ENCODE measurements around the gene SMAD3. TPM values are rescaled to one million over a fixed set of nuclear protein-coding genes. Genes with fewer than 3 reads are reported as not detected.
"Not testable (repeated sequence)": the region's sequence is repeated elsewhere in the genome, so short reads cannot be mapped to it uniquely, and the experiment has no call there.

SMAD3 gene
- total RNA-seq, 1 experiment from 2014 or later, result 99.5 TPM

GRCh38 chr15:67150023-67150860 is 84.8 kb downstream of the SMAD3 start:
- H3F3A ChIP-seq (ENCODE audit: insufficient read depth, low read depth), result peaks cover 81% of the 10 kb centered on the region
- TF ChIP-seq EZH2 (IDR thresholded peaks at IDR 0.05; ENCODE audit: low read depth) (no peak), CTCF (conservative IDR thresholded peaks at IDR 0.05) (no peak)
- TSS peak; percentile 69 for BruUV-seq (replicated peaks)
- peaks cover 82% of the 10 kb centered on the region for H3K79me2 ChIP-seq (ENCODE audit: low read depth)
- POLR2A ChIA-PET (ENCODE audit: unreplicated experiment), result interaction anchor here (0.6 to 0.8 kb wide), 6 partner anchors 25 to 1067 kb away, joined by 7 to 12 read pairs (median 8); no protein-coding TSS in a partner anchor
- H3K9me3 ChIP-seq (ENCODE audit: insufficient read depth, low read depth), result no peaks in the 10 kb centered on the region
- peak overlapping the region; percentile 96 for H3K27ac ChIP-seq
- DNase-seq, result peak; percentile 90 to 97
- H3K9me2 ChIP-seq (ENCODE audit: insufficient read depth), result no peaks in the 10 kb centered on the region
- H3K27me3 ChIP-seq (ENCODE audit: insufficient read depth, low read depth), result no peaks in the 10 kb centered on the region
- H3K4me3 ChIP-seq, result peak overlapping the region; percentile 42; the same call in 1 of the 2 replicates
- H3K36me3 ChIP-seq (ENCODE audit: low read depth), result peaks cover 24% of the 10 kb centered on the region
- H2AFZ ChIP-seq, result no peak overlapping the region
- CTCF ChIA-PET, result interaction anchor here (0.6 kb wide), 1 partner anchor 1594 kb away, joined by 4 read pairs; no protein-coding TSS in a partner anchor
- H3K4me1 ChIP-seq (replicated peaks; ENCODE audit: insufficient read depth), result peaks cover 77% of the 10 kb centered on the region
- intact Hi-C loops (cut with micrococcal nuclease; ENCODE audit: unreplicated experiment), result loop anchor here (1.0 kb wide), 6 partner anchors 25 to 267 kb away; no protein-coding TSS in a partner anchor
- H4K20me1 ChIP-seq (ENCODE audit: insufficient read depth), result no peaks in the 10 kb centered on the region
- H3K4me2 ChIP-seq, result peak overlapping the region; percentile 76

DNA sequence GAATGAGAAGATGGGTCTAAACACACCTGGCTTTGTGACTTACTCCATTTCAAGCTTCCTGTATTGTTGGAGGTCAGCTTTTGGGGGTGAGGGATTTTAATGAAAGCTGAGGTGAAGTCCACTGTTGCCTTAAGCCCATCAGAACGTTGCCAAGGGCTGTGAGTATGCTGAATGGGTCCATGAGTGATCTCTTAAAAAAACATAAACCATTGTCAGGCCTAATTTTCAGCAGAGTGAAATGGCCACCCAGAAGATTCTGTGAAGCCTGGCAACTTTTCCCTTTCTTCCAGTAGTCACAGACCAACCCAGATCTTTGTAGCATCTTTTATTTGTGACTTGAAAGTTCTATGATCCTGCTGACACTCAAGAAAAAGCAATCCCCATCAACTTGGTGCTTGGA is 87.0 kb downstream of the SMAD3 start:
- TF ChIP-seq EZH2 (IDR thresholded peaks at IDR 0.05; ENCODE audit: low read depth) (no peak), CTCF (conservative IDR thresholded peaks at IDR 0.05) (no peak)
- Histone ChIP-seq H3K4me1 (replicated peaks; ENCODE audit: insufficient read depth) (peaks cover 65% of the 10 kb centered on the region), H3K36me3 (ENCODE audit: low read depth) (peaks cover 43% of the 10 kb centered on the region), H4K20me1 (ENCODE audit: insufficient read depth) (no peaks in the 10 kb centered on the region), H3K4me3 (no peak overlapping the region), H3K27me3 (ENCODE audit: insufficient read depth, low read depth) (no peaks in the 10 kb centered on the region), H2AFZ (no peak overlapping the region), H3K4me2 (no peak overlapping the region), H3K79me2 (ENCODE audit: low read depth) (peaks cover 84% of the 10 kb centered on the region), H3K9me3 (ENCODE audit: insufficient read depth, low read depth) (no peaks in the 10 kb centered on the region), H3F3A (ENCODE audit: insufficient read depth, low read depth) (peaks cover 70% of the 10 kb centered on the region), H3K27ac (peak overlapping the region; percentile 96; the same call in 1 of the 2 replicates), H3K9me2 (ENCODE audit: insufficient read depth) (no peaks in the 10 kb centered on the region)
- CTCF ChIA-PET, result no interaction called here
- DNase-seq, result no peak
- POLR2A ChIA-PET (ENCODE audit: unreplicated experiment), result no interaction called here
- intact Hi-C loops (cut with micrococcal nuclease; ENCODE audit: unreplicated experiment), result no loop called here
- no TSS peak for BruUV-seq (replicated peaks)

GRCh38 chr15:67153044-67153443 is 87.6 kb downstream of the SMAD3 start:
- H3K27me3 ChIP-seq (ENCODE audit: insufficient read depth, low read depth); BruUV-seq (replicated peaks); intact Hi-C loops (cut with micrococcal nuclease; ENCODE audit: unreplicated experiment); H3K9me2 ChIP-seq (ENCODE audit: insufficient read depth); H4K20me1 ChIP-seq (ENCODE audit: insufficient read depth); H3K4me2 ChIP-seq; CTCF ChIA-PET; H3K9me3 ChIP-seq (ENCODE audit: insufficient read depth, low read depth); H3K4me3 ChIP-seq; POLR2A ChIA-PET (ENCODE audit: unreplicated experiment); H2AFZ ChIP-seq; DNase-seq: not testable (repeated sequence)
- Histone ChIP-seq H3K27ac (peak overlapping the region; percentile 96; the same call in 1 of the 2 replicates), H3K36me3 (ENCODE audit: low read depth) (peaks cover 45% of the 10 kb centered on the region), H3F3A (ENCODE audit: insufficient read depth, low read depth) (peaks cover 64% of the 10 kb centered on the region), H3K79me2 (ENCODE audit: low read depth) (peaks cover 84% of the 10 kb centered on the region), H3K4me1 (replicated peaks; ENCODE audit: insufficient read depth) (peaks cover 59% of the 10 kb centered on the region)

Measured in PC-9 (cell line).